ENCODE data around the gene FAM219A. TPM values are rescaled to one million over a fixed set of nuclear protein-coding genes. Genes with fewer than 3 reads are reported as not detected.

The FAM219A gene
- total and polyA plus RNA-seq, 7 experiments from 2014 or later, result 0.67 to 14.6 (median 12.4) TPM

- DNase-seq (no peak), ATAC-seq (no peak)
- POLR2A ChIA-PET, result no interaction called here
- H3K27me3 Mint-ChIP-seq, result peaks cover 4 to 20% (median 9%) of the 10 kb centered on the region in 5 donors
- intact Hi-C loops (cut with micrococcal nuclease), result no loop called here
- peaks cover 0 to 3% (median 0%) of the 10 kb centered on the region in 7 donors for H3K4me1 Mint-ChIP-seq
- H3K36me3 Mint-ChIP-seq, result no peaks in the 10 kb centered on the region
- H3K27ac Mint-ChIP-seq, result no peak overlapping the region
- no peak overlapping the region for H3K4me3 Mint-ChIP-seq
- CTCF ChIA-PET, result no interaction called here
- H3K9me3 Mint-ChIP-seq, result no peaks in the 10 kb centered on the region
- no peaks in the 10 kb centered on the region for H3K27me3 ChIP-seq (ENCODE audit: control insufficient read depth in 2 of 2, insufficient read depth in 2 of 2, low read length in 2 of 2)
- H3K4me3 ChIP-seq (ENCODE audit: low read length), result no peak overlapping the region
- H3K4me1 ChIP-seq (ENCODE audit: control insufficient read depth in 2 of 2, insufficient read depth in 2 of 2, low read length in 2 of 2), result no peaks in the 10 kb centered on the region
- H3K36me3 ChIP-seq (ENCODE audit: control insufficient read depth in 2 of 3, insufficient read depth in 3 of 3, low read length in 3 of 3), result no peaks in the 10 kb centered on the region
- H3K9me3 ChIP-seq (ENCODE audit: control insufficient read depth in 2 of 3, low read length in 3 of 3), result no peaks in the 10 kb centered on the region
- H3K27ac ChIP-seq (ENCODE audit: low read depth, low read length), result no peak overlapping the region
These were observed 16.7 kb upstream of the FAM219A start for GRCh38 chr9:34475097-34475496.

DNA sequence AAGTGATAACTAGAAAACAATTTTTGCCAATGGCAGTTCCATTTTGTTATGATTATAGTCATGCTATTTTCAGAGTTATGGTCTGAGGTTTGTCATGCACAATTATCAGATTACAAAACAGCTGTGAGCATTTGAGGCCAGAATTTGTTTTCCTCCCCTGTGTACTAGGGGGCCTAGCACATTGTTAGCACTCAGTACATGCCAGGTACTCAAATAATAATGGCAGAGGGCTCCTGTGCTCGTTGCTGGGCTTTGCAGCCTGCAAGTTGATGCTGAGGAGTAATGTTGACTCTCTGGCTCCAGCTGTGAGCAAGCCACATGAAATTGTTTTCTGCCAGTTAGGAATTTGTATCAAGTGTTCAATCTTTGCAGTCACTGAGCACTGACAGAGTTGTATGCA, 7.1 kb upstream of the FAM219A start:
- Mint-ChIP-seq H3K9me3 (peaks cover 0 to 1% (median 0%) of the 10 kb centered on the region in 11 donors), H3K4me1 (no peaks in the 10 kb centered on the region), H3K4me3 (no peak overlapping the region), H3K36me3 (no peaks in the 10 kb centered on the region), H3K27me3 (peaks cover 0 to 22% (median 5%) of the 10 kb centered on the region in 5 donors), H3K27ac (no peak overlapping the region)
- ChIA-PET POLR2A (no interaction called here), CTCF (no interaction called here)
- intact Hi-C loops (cut with micrococcal nuclease), result no loop called here
- Histone ChIP-seq H3K4me1 (ENCODE audit: control insufficient read depth in 2 of 2, insufficient read depth in 2 of 2, low read length in 2 of 2) (no peaks in the 10 kb centered on the region), H3K36me3 (ENCODE audit: control insufficient read depth in 2 of 3, insufficient read depth in 3 of 3, low read length in 3 of 3) (no peaks in the 10 kb centered on the region), H3K27ac (ENCODE audit: low read depth, low read length) (no peak overlapping the region), H3K9me3 (ENCODE audit: control insufficient read depth in 2 of 3, low read length in 3 of 3) (no peaks in the 10 kb centered on the region), H3K27me3 (ENCODE audit: control insufficient read depth in 2 of 2, insufficient read depth in 2 of 2, low read length in 2 of 2) (no peaks in the 10 kb centered on the region), H3K4me3 (ENCODE audit: low read length) (no peak overlapping the region)
- ATAC-seq (no peak), DNase-seq (no peak)

DNA sequence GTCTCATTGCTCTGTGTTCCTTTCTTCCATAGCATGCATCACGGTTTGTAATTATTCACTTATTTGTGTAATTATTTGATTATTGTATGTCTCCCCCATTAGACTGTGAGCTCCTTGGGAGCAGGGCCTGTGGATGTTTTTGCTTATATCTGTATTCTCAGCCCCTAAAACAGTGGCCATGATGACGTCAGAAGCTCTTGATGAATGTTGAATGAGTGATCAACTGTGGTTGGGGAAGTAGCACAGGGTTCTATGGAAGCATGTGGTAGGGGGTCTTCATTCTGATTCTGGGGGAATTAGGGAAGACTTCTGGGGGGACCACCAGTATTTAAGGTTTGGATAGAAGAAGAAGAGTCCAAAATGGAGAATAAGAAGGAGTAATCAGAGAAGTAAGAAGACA, 6.2 kb upstream of the FAM219A start:
- Mint-ChIP-seq H3K9me3 (peaks cover 0 to 1% (median 0%) of the 10 kb centered on the region in 11 donors), H3K36me3 (no peaks in the 10 kb centered on the region), H3K27ac (no peak overlapping the region), H3K4me3 (no peak overlapping the region), H3K27me3 (peaks cover 0 to 28% (median 5%) of the 10 kb centered on the region in 5 donors), H3K4me1 (peaks cover 0 to 6% (median 0%) of the 10 kb centered on the region in 7 donors)
- DNase-seq (no peak), ATAC-seq (no peak)
- Histone ChIP-seq H3K4me3 (ENCODE audit: low read length) (no peak overlapping the region), H3K27ac (ENCODE audit: low read depth, low read length) (no peak overlapping the region), H3K9me3 (ENCODE audit: control insufficient read depth in 2 of 3, low read length in 3 of 3) (no peaks in the 10 kb centered on the region), H3K4me1 (ENCODE audit: control insufficient read depth in 2 of 2, insufficient read depth in 2 of 2, low read length in 2 of 2) (no peaks in the 10 kb centered on the region), H3K27me3 (ENCODE audit: control insufficient read depth in 2 of 2, insufficient read depth in 2 of 2, low read length in 2 of 2) (no peaks in the 10 kb centered on the region), H3K36me3 (ENCODE audit: control insufficient read depth in 2 of 3, insufficient read depth in 3 of 3, low read length in 3 of 3) (no peaks in the 10 kb centered on the region)
- ChIA-PET CTCF (no interaction called here), POLR2A (no interaction called here)
- intact Hi-C loops (cut with micrococcal nuclease), result no loop called here

GRCh38 chr9:34463901-34464232, 5.5 kb upstream of the FAM219A start:
- intact Hi-C loops (cut with micrococcal nuclease), result no loop called here
- Mint-ChIP-seq H3K4me3 (no peak overlapping the region), H3K9me3 (peaks cover 0 to 1% (median 0%) of the 10 kb centered on the region in 11 donors), H3K36me3 (no peaks in the 10 kb centered on the region), H3K27ac (no peak overlapping the region), H3K4me1 (peaks cover 1 to 10% (median 5%) of the 10 kb centered on the region in 7 donors), H3K27me3 (peaks cover 0 to 33% (median 8%) of the 10 kb centered on the region in 5 donors)
- Histone ChIP-seq H3K4me3 (ENCODE audit: low read length) (no peak overlapping the region), H3K36me3 (ENCODE audit: control insufficient read depth in 2 of 3, insufficient read depth in 3 of 3, low read length in 3 of 3) (no peaks in the 10 kb centered on the region), H3K27me3 (ENCODE audit: control insufficient read depth in 2 of 2, insufficient read depth in 2 of 2, low read length in 2 of 2) (no peaks in the 10 kb centered on the region), H3K27ac (ENCODE audit: low read depth, low read length) (no peak overlapping the region), H3K4me1 (ENCODE audit: control insufficient read depth in 2 of 2, insufficient read depth in 2 of 2, low read length in 2 of 2) (peaks cover 2 to 3% of the 10 kb centered on the region in 2 donors), H3K9me3 (ENCODE audit: control insufficient read depth in 2 of 3, low read length in 3 of 3) (no peaks in the 10 kb centered on the region)
- ChIA-PET POLR2A (no interaction called here), CTCF (interaction anchor here (0.6 kb wide), 1 partner anchor 111 kb away, joined by 3 read pairs; no protein-coding TSS in a partner anchor)
- DNase-seq (no peak), ATAC-seq (no peak)

DNA sequence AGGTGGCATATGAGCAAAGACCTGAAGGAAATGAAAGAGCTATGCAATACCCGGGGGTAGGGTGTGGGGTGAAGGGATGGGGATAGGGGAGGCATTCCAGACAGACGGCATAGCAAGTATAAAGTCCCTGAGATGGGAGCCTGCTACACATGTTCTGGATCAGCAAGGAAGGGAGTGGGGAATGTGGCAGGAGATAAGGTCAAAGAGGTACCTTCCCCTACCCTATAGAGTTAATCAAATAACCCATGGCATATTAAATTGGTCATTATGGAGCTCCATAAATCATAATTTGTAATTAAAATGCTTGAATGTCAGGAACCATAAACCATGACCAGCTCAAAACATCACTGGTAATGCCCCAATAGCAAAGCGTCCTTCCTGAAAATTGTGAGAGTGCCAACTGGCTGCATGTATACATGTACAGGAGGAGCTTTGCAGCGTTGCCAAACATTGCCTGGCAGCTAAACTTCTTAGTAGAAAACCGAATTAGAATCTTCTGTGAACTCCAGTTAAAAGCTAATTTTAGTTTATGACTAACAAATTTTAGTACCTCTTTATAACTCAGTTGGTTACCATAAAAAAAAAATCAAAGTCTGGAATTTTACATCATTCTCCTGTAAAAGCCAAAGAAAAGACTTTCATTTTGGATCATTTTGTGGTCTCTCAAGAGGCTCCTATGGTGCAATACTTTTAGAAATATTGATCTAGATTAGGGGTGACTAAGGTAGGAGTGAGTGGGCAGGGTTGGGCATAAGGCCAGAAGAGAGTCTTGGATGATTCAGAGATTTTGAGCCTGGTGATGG, 4.9 kb upstream of the FAM219A start:
- Mint-ChIP-seq H3K27ac (no peak overlapping the region), H3K27me3 (peaks cover 0 to 34% (median 8%) of the 10 kb centered on the region in 5 donors), H3K4me3 (no peak overlapping the region), H3K4me1 (peaks cover 7 to 15% (median 10%) of the 10 kb centered on the region in 7 donors), H3K9me3 (peaks cover 0 to 1% (median 0%) of the 10 kb centered on the region in 11 donors), H3K36me3 (no peaks in the 10 kb centered on the region)
- intact Hi-C loops (cut with micrococcal nuclease), result no loop called here
- ATAC-seq (peak; percentile 56), DNase-seq (peak in 1 of 9 donors; percentile 40)
- ChIA-PET CTCF (interaction anchor here (0.6 to 0.7 kb wide), 2 partner anchors 26 to 111 kb away, joined by 3 read pairs; no protein-coding TSS in a partner anchor), POLR2A (interaction anchor here (0.5 kb wide), 1 partner anchor 1629 kb away, joined by 4 read pairs; no protein-coding TSS in a partner anchor)
- Histone ChIP-seq H3K4me1 (ENCODE audit: control insufficient read depth in 2 of 2, insufficient read depth in 2 of 2, low read length in 2 of 2) (peaks cover 4 to 5% of the 10 kb centered on the region in 2 donors), H3K4me3 (ENCODE audit: low read length) (no peak overlapping the region), H3K27me3 (ENCODE audit: control insufficient read depth in 2 of 2, insufficient read depth in 2 of 2, low read length in 2 of 2) (no peaks in the 10 kb centered on the region), H3K36me3 (ENCODE audit: control insufficient read depth in 2 of 3, insufficient read depth in 3 of 3, low read length in 3 of 3) (no peaks in the 10 kb centered on the region), H3K27ac (ENCODE audit: low read depth, low read length) (no peak overlapping the region), H3K9me3 (ENCODE audit: control insufficient read depth in 2 of 3, low read length in 3 of 3) (no peaks in the 10 kb centered on the region)

DNA sequence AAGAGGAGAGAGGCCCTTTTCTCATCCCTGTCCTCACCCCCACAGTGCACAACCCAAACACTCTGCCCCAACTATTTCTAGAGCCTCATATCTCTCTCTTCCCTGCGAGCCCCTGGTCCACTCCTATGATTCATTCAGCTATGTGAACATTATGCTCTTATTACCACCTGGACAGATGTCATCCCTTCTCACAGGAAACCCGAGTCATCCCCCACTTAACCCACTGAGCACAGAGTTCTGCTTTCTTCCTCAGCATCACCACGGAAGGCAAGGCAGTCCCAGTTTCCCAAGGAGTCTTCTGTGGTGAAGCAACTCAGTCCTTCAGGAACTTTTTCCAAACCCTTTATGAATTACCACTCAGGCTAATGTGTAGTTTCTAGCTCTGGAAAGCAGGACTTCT, 1.6 kb upstream of the FAM219A start:
- Histone ChIP-seq H3K4me1 (ENCODE audit: control insufficient read depth in 2 of 2, insufficient read depth in 2 of 2, low read length in 2 of 2) (peaks cover 13 to 16% of the 10 kb centered on the region in 2 donors), H3K27ac (ENCODE audit: low read depth, low read length) (no peak overlapping the region), H3K36me3 (ENCODE audit: control insufficient read depth in 2 of 3, insufficient read depth in 3 of 3, low read length in 3 of 3) (no peaks in the 10 kb centered on the region), H3K4me3 (ENCODE audit: low read length) (no peak overlapping the region), H3K27me3 (ENCODE audit: control insufficient read depth in 2 of 2, insufficient read depth in 2 of 2, low read length in 2 of 2) (no peaks in the 10 kb centered on the region), H3K9me3 (ENCODE audit: control insufficient read depth in 2 of 3, low read length in 3 of 3) (no peaks in the 10 kb centered on the region)
- peaks cover 25 to 38% (median 31%) of the 10 kb centered on the region in 7 donors for H3K4me1 Mint-ChIP-seq
- peaks cover 0 to 23% (median 6%) of the 10 kb centered on the region in 5 donors for H3K27me3 Mint-ChIP-seq
- peak overlapping the region in 1 of 9 donors; percentile 22 for H3K27ac Mint-ChIP-seq
- ChIA-PET POLR2A (no interaction called here), CTCF (no interaction called here)
- H3K36me3 Mint-ChIP-seq, result no peaks in the 10 kb centered on the region
- ATAC-seq (no peak), DNase-seq (no peak)
- H3K9me3 Mint-ChIP-seq, result peaks cover 0 to 1% (median 0%) of the 10 kb centered on the region in 11 donors
- intact Hi-C loops (cut with micrococcal nuclease), result loop anchor here in 1 of 2 donors (2.0 to 10.0 kb wide), 7 partner anchors 57 to 1908 kb away; partner anchors contain the start of genes DCAF12, NFX1, SMIM27 and TESK1
- H3K4me3 Mint-ChIP-seq, result peak overlapping the region in 4 of 10 donors; percentile 0 to 93 (median 35)

All from naive thymus-derived CD4-positive, alpha-beta T cell (primary cell).